Natural killer cell (primary cell): ENCODE data around the gene BPIFB6. TPM values are rescaled to one million over a fixed set of nuclear protein-coding genes. Genes with fewer than 3 reads are reported as not detected.

ENCODE experiments used
- ATAC-seq, 3 donors: fragments of 150-1000 bp in 2 of 3; fragments of 200-7000 bp in 1 of 3; cut with Tn5 transposase; 1 replicate in 1 of 3; 2 replicates in 2 of 3; pipeline ENCODE4 v1.10.0; 2021; ENCODE audit warnings: mild to moderate bottlenecking in 2 of 3, moderate library complexity in 2 of 3
- DNase-seq, 2 donors: peaks; one replicate each; pipeline versions ENCODE4 v3.0.0 to v3.0.0-alpha.2; 2013 to 2021; ENCODE audit warnings: mixed read lengths in 1 of 2
- H3K27ac ChIP-seq: one replicate; pipeline ENCODE4 v1.5.1; 2013; ENCODE audit warnings: mild to moderate bottlenecking, low read length
- H3K27me3 ChIP-seq: one replicate; pipeline ENCODE4 v1.6.1; 2013; ENCODE audit warnings: low read length; ENCODE audit not compliant: control insufficient read depth, insufficient read depth
- H3K36me3 ChIP-seq: one replicate; pipeline ENCODE4 v1.6.1; 2013; ENCODE audit warnings: low read length; ENCODE audit not compliant: control insufficient read depth, insufficient read depth
- H3K4me1 ChIP-seq: one replicate; pipeline ENCODE4 v1.6.1; 2013; ENCODE audit warnings: low read length; ENCODE audit not compliant: control insufficient read depth, insufficient read depth
- H3K4me3 ChIP-seq: one replicate; pipeline ENCODE4 v1.5.1; 2013; ENCODE audit warnings: low read length
- H3K9me3 ChIP-seq: one replicate; pipeline ENCODE4 v1.6.1; 2013; ENCODE audit warnings: low read length; ENCODE audit not compliant: control insufficient read depth, insufficient read depth
- H3K27ac Mint-ChIP-seq, 2 donors: one replicate each; pipeline ENCODE4 v1.8.0; 2022; ENCODE audit warnings: mild to moderate bottlenecking in 2 of 2, mixed read lengths in 2 of 2, moderate library complexity in 1 of 2
- H3K27me3 Mint-ChIP-seq, 2 donors: one replicate each; pipeline ENCODE4 v1.8.0; 2022; ENCODE audit warnings: low read depth in 2 of 2, mixed read lengths in 2 of 2
- H3K36me3 Mint-ChIP-seq: one replicate; pipeline ENCODE4 v1.8.0; 2022; ENCODE audit warnings: mixed read lengths
- H3K4me1 Mint-ChIP-seq, 2 donors: one replicate each; pipeline ENCODE4 v1.8.0; 2022; ENCODE audit warnings: mixed read lengths in 2 of 2
- H3K4me3 Mint-ChIP-seq: one replicate; pipeline ENCODE4 v1.8.0; 2022; ENCODE audit warnings: mild to moderate bottlenecking, moderate library complexity, mixed read lengths
- H3K9me3 Mint-ChIP-seq, 2 donors: one replicate each; pipeline ENCODE4 v1.8.0; 2022; ENCODE audit warnings: mixed read lengths in 2 of 2
- WGBS: methylation state at CpG from one replicate; pipeline ENCODE4 v1.1.7; 2013; ENCODE audit warnings: missing lambda C conversion rate; ENCODE audit not compliant: insufficient coverage; 5-methylcytosine and 5-hydroxymethylcytosine counted together
- intact Hi-C: fragments of 100-400 bp; cut with micrococcal nuclease; formaldehyde crosslinking; loops from one replicate; pipeline ENCODE4 v1.14.2; 2022
- total RNA-seq, 4 donors: library from RNA; stranded (reverse); fragments of 120-200 nt in 1 of 4; gene quantifications; one replicate each; pipeline versions ENCODE4 v1.2.3 to v1.2.4, GENCODE V29; 2013 to 2022
- TF ChIP-seq, protein P1 (sequence below): fragments of 200-600 bp; IDR thresholded peaks from one replicate; pipeline ENCODE4 v1.8.0; 2022; ENCODE audit warnings: antibody characterized with exemption

BPIFB6 gene
- total RNA-seq, 3 donors from 2014 or later (not counting 1 experiment from before 2014, with no cell fraction given): not detected

DNA sequence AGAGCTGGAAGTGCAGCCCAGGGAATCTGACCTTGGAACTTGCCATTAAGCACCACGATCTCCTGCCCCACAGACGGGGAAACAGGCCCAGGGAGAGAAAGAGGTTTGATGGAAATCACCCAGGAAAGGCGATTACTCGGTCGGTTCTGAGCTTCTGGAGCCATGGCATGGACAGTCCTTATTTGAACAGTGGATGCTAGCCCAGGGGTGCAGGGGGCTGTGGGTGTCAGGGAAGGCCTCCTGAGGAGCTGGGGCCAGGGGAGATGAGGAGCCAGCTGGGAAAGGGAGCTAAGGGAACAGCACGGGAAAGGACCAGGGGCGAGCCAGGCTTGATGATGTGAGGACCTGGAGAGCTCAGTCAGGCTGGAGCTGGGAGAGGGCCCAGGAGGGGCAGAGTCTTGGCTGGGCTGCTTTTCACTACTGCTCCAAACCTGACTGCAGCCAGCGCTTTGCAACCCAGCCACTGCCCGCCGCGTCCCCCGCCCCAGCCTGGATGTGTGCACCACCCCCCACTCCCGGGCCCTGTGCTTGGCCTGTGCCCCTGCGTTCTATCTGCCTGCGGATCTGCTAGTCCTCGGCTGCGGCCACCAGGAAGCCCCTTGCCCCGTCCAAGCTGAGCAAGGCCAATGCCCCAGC, 45.0 kb upstream of the BPIFB6 start:
- no peak overlapping the region for H3K27ac ChIP-seq
- peaks cover 0 to 5% of the 10 kb centered on the region in 2 donors for H3K4me1 Mint-ChIP-seq
- H3K4me3 Mint-ChIP-seq: no peak overlapping the region
- H3K4me3 ChIP-seq: no peak overlapping the region
- no peaks in the 10 kb centered on the region for H3K36me3 Mint-ChIP-seq
- peaks cover 0 to 2% of the 10 kb centered on the region in 2 donors for H3K27me3 Mint-ChIP-seq
- DNase-seq (no peak), ATAC-seq (no peak)
- TF ChIP-seq, protein P1, sequence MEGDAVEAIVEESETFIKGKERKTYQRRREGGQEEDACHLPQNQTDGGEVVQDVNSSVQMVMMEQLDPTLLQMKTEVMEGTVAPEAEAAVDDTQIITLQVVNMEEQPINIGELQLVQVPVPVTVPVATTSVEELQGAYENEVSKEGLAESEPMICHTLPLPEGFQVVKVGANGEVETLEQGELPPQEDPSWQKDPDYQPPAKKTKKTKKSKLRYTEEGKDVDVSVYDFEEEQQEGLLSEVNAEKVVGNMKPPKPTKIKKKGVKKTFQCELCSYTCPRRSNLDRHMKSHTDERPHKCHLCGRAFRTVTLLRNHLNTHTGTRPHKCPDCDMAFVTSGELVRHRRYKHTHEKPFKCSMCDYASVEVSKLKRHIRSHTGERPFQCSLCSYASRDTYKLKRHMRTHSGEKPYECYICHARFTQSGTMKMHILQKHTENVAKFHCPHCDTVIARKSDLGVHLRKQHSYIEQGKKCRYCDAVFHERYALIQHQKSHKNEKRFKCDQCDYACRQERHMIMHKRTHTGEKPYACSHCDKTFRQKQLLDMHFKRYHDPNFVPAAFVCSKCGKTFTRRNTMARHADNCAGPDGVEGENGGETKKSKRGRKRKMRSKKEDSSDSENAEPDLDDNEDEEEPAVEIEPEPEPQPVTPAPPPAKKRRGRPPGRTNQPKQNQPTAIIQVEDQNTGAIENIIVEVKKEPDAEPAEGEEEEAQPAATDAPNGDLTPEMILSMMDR: no peak
- H3K9me3 ChIP-seq: no peaks in the 10 kb centered on the region
- intact Hi-C loops: no loop called here
- no peaks in the 10 kb centered on the region for H3K9me3 Mint-ChIP-seq
- no peaks in the 10 kb centered on the region for H3K36me3 ChIP-seq
- no peaks in the 10 kb centered on the region for H3K27me3 ChIP-seq
- WGBS: 95% methylated on average over 18 of the region's 18 CpGs
- H3K27ac Mint-ChIP-seq: no peak overlapping the region
- H3K4me1 ChIP-seq: no peaks in the 10 kb centered on the region

DNA sequence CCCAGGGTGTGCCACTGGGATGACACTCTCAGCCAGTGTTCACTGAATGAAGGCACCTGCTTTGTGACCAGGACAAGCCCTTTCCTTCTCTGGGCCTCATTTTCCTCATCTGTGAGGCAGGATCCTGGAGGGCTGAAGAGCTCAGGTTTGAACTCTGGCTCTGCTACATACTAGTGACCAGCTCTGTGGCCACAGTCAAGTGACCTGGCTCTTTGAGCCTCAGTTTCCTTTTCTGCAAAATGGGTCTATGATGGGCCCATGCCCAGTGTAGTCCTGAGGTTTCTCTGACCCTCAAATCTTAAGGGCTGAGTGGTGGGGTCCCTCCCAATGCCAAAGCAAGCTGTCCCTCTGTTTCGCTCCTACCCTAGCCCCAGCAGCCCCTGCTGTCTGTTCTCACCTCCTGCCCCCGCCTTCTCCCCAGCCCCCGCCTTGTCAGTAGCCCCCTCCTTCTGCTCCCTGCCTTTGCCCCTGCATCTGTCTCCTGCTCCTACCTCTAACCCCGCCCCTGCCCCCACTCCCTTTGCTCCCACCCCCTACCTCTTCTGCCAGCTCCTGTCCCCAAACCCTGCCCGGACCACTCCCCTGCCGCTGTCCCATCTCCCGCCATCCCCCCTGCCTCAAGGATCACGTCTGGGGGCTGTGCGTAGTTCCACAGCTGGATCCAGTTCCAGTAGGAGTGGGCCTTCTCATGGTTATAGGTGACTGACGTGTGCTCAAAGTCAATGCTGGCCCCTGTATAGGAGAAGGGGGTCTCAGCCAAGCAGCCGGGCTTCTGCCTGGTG, 44.2 kb upstream of the BPIFB6 start:
- Histone ChIP-seq H3K4me3 (no peak overlapping the region), H3K27ac (no peak overlapping the region), H3K4me1 (no peaks in the 10 kb centered on the region), H3K9me3 (no peaks in the 10 kb centered on the region), H3K27me3 (no peaks in the 10 kb centered on the region), H3K36me3 (no peaks in the 10 kb centered on the region)
- ATAC-seq: no peak
- intact Hi-C loops: no loop called here
- 94% methylated on average over 10 of the region's 11 CpGs for WGBS
- Mint-ChIP-seq H3K36me3 (no peaks in the 10 kb centered on the region), H3K4me1 (peaks cover 0 to 5% of the 10 kb centered on the region in 2 donors), H3K4me3 (no peak overlapping the region), H3K27ac (no peak overlapping the region), H3K27me3 (peaks cover 0 to 2% of the 10 kb centered on the region in 2 donors), H3K9me3 (no peaks in the 10 kb centered on the region)
- no peak for DNase-seq
- TF ChIP-seq, protein P1: no peak

DNA sequence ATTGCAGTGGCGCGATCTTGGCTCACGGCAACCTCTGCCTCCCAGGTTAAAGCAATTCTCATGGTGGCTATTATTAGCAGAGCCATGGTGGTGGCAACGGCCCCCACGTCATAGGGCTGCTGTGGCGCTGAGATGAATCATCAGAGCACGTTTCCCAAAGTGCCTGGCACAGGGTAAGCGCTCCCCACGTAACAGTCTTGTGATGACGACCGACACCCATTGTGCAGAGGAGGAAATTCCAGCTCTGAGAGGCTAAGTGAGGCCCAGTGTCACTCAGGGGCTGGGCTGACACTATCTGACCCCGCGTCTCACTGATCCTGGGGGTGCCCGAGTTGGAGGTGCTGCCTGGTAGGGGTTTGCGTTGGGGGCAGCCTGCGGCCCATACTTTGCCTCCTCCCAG, 43.4 kb upstream of the BPIFB6 start:
- no peak overlapping the region for H3K4me3 Mint-ChIP-seq
- no peaks in the 10 kb centered on the region for H3K4me1 ChIP-seq
- H3K4me1 Mint-ChIP-seq: peaks cover 0 to 5% of the 10 kb centered on the region in 2 donors
- H3K9me3 Mint-ChIP-seq: no peaks in the 10 kb centered on the region
- H3K36me3 Mint-ChIP-seq: no peaks in the 10 kb centered on the region
- no peak overlapping the region for H3K27ac Mint-ChIP-seq
- TF ChIP-seq, protein P1: no peak
- no peaks in the 10 kb centered on the region for H3K9me3 ChIP-seq
- no peak for DNase-seq
- peaks cover 0 to 2% of the 10 kb centered on the region in 2 donors for H3K27me3 Mint-ChIP-seq
- H3K27ac ChIP-seq: no peak overlapping the region
- H3K4me3 ChIP-seq: no peak overlapping the region
- no peaks in the 10 kb centered on the region for H3K27me3 ChIP-seq
- ATAC-seq: no peak
- H3K36me3 ChIP-seq: no peaks in the 10 kb centered on the region
- 83% methylated on average over 16 of the region's 16 CpGs for WGBS
- intact Hi-C loops: no loop called here
